Osteoblast (primary cell): Measurements from ENCODE around the gene CD52. TPM values are rescaled to one million over a fixed set of nuclear protein-coding genes. Genes with fewer than 3 reads are reported as not detected.

Experiments
- DNase-seq: peaks from one replicate; pipeline ENCODE4 v3.0.0; 2011; ENCODE audit warnings: low spot score, mixed read lengths; ENCODE audit not compliant: insufficient read length; ENCODE audit errors: missing footprints
- H2AFZ ChIP-seq: 2 replicates; pipeline ENCODE4 v1.6.0; 2011; ENCODE audit warnings: mild to moderate bottlenecking, low read length
- H3K27ac ChIP-seq: 2 replicates; pipeline ENCODE4 v1.5.1; 2011; ENCODE audit warnings: mild to moderate bottlenecking, low read depth, low read length, moderate library complexity
- H3K27me3 ChIP-seq: 2 replicates; pipeline ENCODE4 v1.6.0; 2012; ENCODE audit warnings: mild to moderate bottlenecking, control low read depth, inconsistent platforms, low read length, moderate library complexity; ENCODE audit not compliant: insufficient read depth
- H3K36me3 ChIP-seq: 2 replicates; pipeline ENCODE4 v1.5.1; 2011; ENCODE audit warnings: mild to moderate bottlenecking, low read length, control low read depth, moderate library complexity; ENCODE audit not compliant: insufficient read depth
- H3K4me1 ChIP-seq: 2 replicates; pipeline ENCODE4 v1.5.1; 2011; ENCODE audit warnings: mild to moderate bottlenecking, low read length, control low read depth, moderate library complexity; ENCODE audit not compliant: insufficient read depth
- H3K4me2 ChIP-seq: 2 replicates; pipeline ENCODE4 v1.6.0; 2011; ENCODE audit warnings: mild to moderate bottlenecking, low read length; ENCODE audit not compliant: insufficient read depth
- H3K4me3 ChIP-seq: fragments of 200-600 bp; sonication (generic); 3 replicates; pipeline ENCODE4 v1.5.1; 2012; ENCODE audit warnings: mild to moderate bottlenecking, low read length, inconsistent platforms; ENCODE audit not compliant: insufficient read depth
- H3K79me2 ChIP-seq: 2 replicates; pipeline ENCODE4 v1.6.0; 2012; ENCODE audit warnings: mild to moderate bottlenecking, low read length, control low read depth, inconsistent platforms; ENCODE audit not compliant: insufficient read depth
- H3K9me3 ChIP-seq: 2 replicates; pipeline ENCODE4 v1.5.1; 2011; ENCODE audit warnings: low read depth, low read length, control low read depth
- H4K20me1 ChIP-seq: 2 replicates; pipeline ENCODE4 v1.6.0; 2012; ENCODE audit warnings: mild to moderate bottlenecking, low read length, control low read depth; ENCODE audit not compliant: insufficient read depth
- CTCF ChIP-seq: IDR thresholded peaks from 2 replicates; pipeline ENCODE4 v1.5.1; 2011; ENCODE audit warnings: mild to moderate bottlenecking, low read depth, low read length, moderate library complexity; ENCODE audit errors: extremely low read depth
- total RNA-seq: library from RNA; depleted of rRNA; stranded (reverse); fragments of >200 nt; gene quantifications from 2 replicates; pipeline ENCODE4 v1.2.3, GENCODE V29; 2012

CD52 gene
- total RNA-seq, 1 donor, result not detected

- H2AFZ ChIP-seq, result no peak overlapping the region
- peak; percentile 92 for DNase-seq
- H3K4me1 ChIP-seq, result peaks cover 22% of the 10 kb centered on the region
- H3K4me3 ChIP-seq, result no peak overlapping the region
- TF ChIP-seq CTCF, result no peak
- no peak overlapping the region for H3K4me2 ChIP-seq
- no peaks in the 10 kb centered on the region for H3K9me3 ChIP-seq
- no peaks in the 10 kb centered on the region for H4K20me1 ChIP-seq
- no peaks in the 10 kb centered on the region for H3K27me3 ChIP-seq
- peak overlapping the region; percentile 28 for H3K27ac ChIP-seq
- no peaks in the 10 kb centered on the region for H3K36me3 ChIP-seq
- no peaks in the 10 kb centered on the region for H3K79me2 ChIP-seq
These were observed 31.6 kb downstream of the CD52 start for GRCh38 chr1:26349188-26349876.

GRCh38 chr1:26349877-26350244 is 32.1 kb downstream of the CD52 start:
- Histone ChIP-seq H3K36me3 (no peaks in the 10 kb centered on the region), H3K4me1 (peaks cover 22% of the 10 kb centered on the region), H3K4me3 (no peak overlapping the region), H3K4me2 (no peak overlapping the region), H4K20me1 (no peaks in the 10 kb centered on the region), H3K27ac (peak overlapping the region; percentile 28), H3K27me3 (no peaks in the 10 kb centered on the region), H2AFZ (no peak overlapping the region), H3K9me3 (no peaks in the 10 kb centered on the region), H3K79me2 (no peaks in the 10 kb centered on the region)
- DNase-seq, result no peak
- no peak for TF ChIP-seq CTCF

- no peak overlapping the region for H3K4me2 ChIP-seq
- no peak overlapping the region for H3K27ac ChIP-seq
- H2AFZ ChIP-seq, result no peak overlapping the region
- peaks cover 22% of the 10 kb centered on the region for H3K4me1 ChIP-seq
- peaks cover 2% of the 10 kb centered on the region for H3K27me3 ChIP-seq
- H3K9me3 ChIP-seq, result no peaks in the 10 kb centered on the region
- TF ChIP-seq CTCF, result no peak
- H4K20me1 ChIP-seq, result no peaks in the 10 kb centered on the region
- DNase-seq, result no peak
- no peaks in the 10 kb centered on the region for H3K36me3 ChIP-seq
- no peaks in the 10 kb centered on the region for H3K79me2 ChIP-seq
- no peak overlapping the region for H3K4me3 ChIP-seq
These were observed 32.6 kb downstream of the CD52 start for GRCh38 chr1:26350343-26350700.

GRCh38 chr1:26350701-26351589 is 33.2 kb downstream of the CD52 start:
- Histone ChIP-seq H3K79me2 (no peaks in the 10 kb centered on the region), H3K36me3 (no peaks in the 10 kb centered on the region), H2AFZ (no peak overlapping the region), H3K9me3 (no peaks in the 10 kb centered on the region), H3K4me2 (no peak overlapping the region), H3K27ac (peak overlapping the region; percentile 48), H3K4me3 (no peak overlapping the region), H3K4me1 (peaks cover 22% of the 10 kb centered on the region), H4K20me1 (no peaks in the 10 kb centered on the region), H3K27me3 (peaks cover 7% of the 10 kb centered on the region)
- no peak for TF ChIP-seq CTCF
- no peak for DNase-seq
